ENCODE measurements around the gene GCA. TPM values are rescaled to one million over a fixed set of nuclear protein-coding genes. Genes with fewer than 3 reads are reported as not detected.

GCA gene
- total and polyA plus RNA-seq, 2 of the 13 experiments (the other 11 are each of a cell fraction or from before 2014, with no cell fraction given) = 42.0 to 48.3 TPM

GRCh38 chr2:162318328-162319180, 25.4 kb upstream of the GCA start, which contains the start of gene IFIH1 (continued):
- TF ChIP-seq GPN1 (CRISPR knock-in tag; IDR thresholded peaks at IDR 0.05; ENCODE audit: borderline replicate concordance) = no peak
- no peak for TF ChIP-seq ZNF660 (CRISPR knock-in tag; IDR thresholded peaks at IDR 0.05; ENCODE audit: borderline replicate concordance, low read depth)
- TF ChIP-seq ZNF232 (CRISPR knock-in tag; IDR thresholded peaks at IDR 0.05; ENCODE audit: borderline replicate concordance) = no peak; the same call in 1 of the 2 replicates
- peak; percentile 42 for TF ChIP-seq MXD3 (CRISPR knock-in tag; IDR thresholded peaks at IDR 0.05)
- TF ChIP-seq ZSCAN21 (CRISPR knock-in tag; IDR thresholded peaks at IDR 0.05; ENCODE audit: borderline replicate concordance) = no peak
- TF ChIP-seq ZNF772 (CRISPR knock-in tag; IDR thresholded peaks at IDR 0.05) = 0 out of 2 replicates have a peak, but pooled peaks have one; percentile 66
- TF ChIP-seq ZNF337 (CRISPR knock-in tag; IDR thresholded peaks at IDR 0.05; ENCODE audit: borderline replicate concordance, low read depth) = 0 out of 2 replicates have a peak, but pooled peaks have one; percentile 73
- TF ChIP-seq MYPOP (CRISPR knock-in tag; IDR thresholded peaks at IDR 0.05) = peak; percentile 44; the same call in 1 of the 2 replicates
- TF ChIP-seq THAP7 (CRISPR knock-in tag; IDR thresholded peaks at IDR 0.05) = 0 out of 2 replicates have a peak, but pooled peaks have one; percentile 14
- 0 out of 2 replicates have a peak, but pooled peaks have one; percentile 42 for TF ChIP-seq ZNF138 (CRISPR knock-in tag; IDR thresholded peaks at IDR 0.05; ENCODE audit: low read depth)
- TF ChIP-seq HMGXB3 (CRISPR knock-in tag; IDR thresholded peaks at IDR 0.05; ENCODE audit: borderline replicate concordance) = no peak; the same call in 1 of the 2 replicates
- no peak for TF ChIP-seq BRCA1 (CRISPR knock-in tag; IDR thresholded peaks at IDR 0.05)
- TF ChIP-seq ERF (CRISPR knock-in tag; IDR thresholded peaks at IDR 0.05) = peak; percentile 48
- TF ChIP-seq RARG (CRISPR knock-in tag; IDR thresholded peaks at IDR 0.05; ENCODE audit: low read depth) = no peak
- no peak for TF ChIP-seq ZNF225 (CRISPR knock-in tag; IDR thresholded peaks at IDR 0.05)
- TF ChIP-seq HES4 (CRISPR knock-in tag; IDR thresholded peaks at IDR 0.05; ENCODE audit: borderline replicate concordance) = no peak
- peak; percentile 56; the same call in 1 of the 2 replicates for TF ChIP-seq DMAP1 (CRISPR knock-in tag; IDR thresholded peaks at IDR 0.05)
- no peak for TF ChIP-seq CENPBD1 (CRISPR knock-in tag; IDR thresholded peaks at IDR 0.05; ENCODE audit: borderline replicate concordance, low read depth)
- peak; percentile 52; the same call in 1 of the 2 replicates for TF ChIP-seq TBX2 (CRISPR knock-in tag; IDR thresholded peaks at IDR 0.05; ENCODE audit: borderline replicate concordance)
